Activated B cell treated with CpG ODN at 0.5 μM for 24 hours (primary cell): ENCODE data around the gene MBD3L5. TPM values are rescaled to one million over a fixed set of nuclear protein-coding genes. Genes with fewer than 3 reads are reported as not detected.
"Not testable (repeated sequence)": the region's sequence is repeated elsewhere in the genome, so short reads cannot be mapped to it uniquely, and the experiment has no call there.

Experiments used
- ATAC-seq: fragments of 200-7000 bp; cut with Tn5 transposase; one replicate; pipeline ENCODE4 v1.10.0; 2021; ENCODE audit warnings: low read depth, mild to moderate bottlenecking, moderate library complexity
- CTCF ChIA-PET: fragments of 350-600 bp; sonication (Branson Sonifier 250); formaldehyde crosslinking; loops from one replicate; lab custom pipeline; 2021; ENCODE audit warnings: antibody characterized with exemption; lab: Charles Lee
- POLR2A ChIA-PET: fragments of 350-600 bp; sonication (Branson Sonifier 250); formaldehyde crosslinking; loops from one replicate; lab custom pipeline; 2021; ENCODE audit warnings: antibody characterized with exemption; lab: Charles Lee
- DNase-seq: peaks from one replicate; pipeline ENCODE4 v3.0.0; 2022
- H3K27ac Mint-ChIP-seq: one replicate; pipeline ENCODE4 v1.8.0; 2020; ENCODE audit warnings: mixed read lengths
- H3K27me3 Mint-ChIP-seq: one replicate; pipeline ENCODE4 v1.8.0; 2021; ENCODE audit warnings: mixed read lengths
- H3K36me3 Mint-ChIP-seq: one replicate; pipeline ENCODE4 v1.8.0; 2021; ENCODE audit warnings: low read depth, mixed read lengths
- H3K4me1 Mint-ChIP-seq: one replicate; pipeline ENCODE4 v1.8.0; 2021; ENCODE audit warnings: mixed read lengths
- H3K4me3 Mint-ChIP-seq: one replicate; pipeline ENCODE4 v1.8.0; 2020; ENCODE audit warnings: mild to moderate bottlenecking, mixed read lengths
- H3K9me3 Mint-ChIP-seq: one replicate; pipeline ENCODE4 v1.8.0; 2020; ENCODE audit warnings: mixed read lengths
- intact Hi-C: fragments of 100-400 bp; cut with micrococcal nuclease; formaldehyde crosslinking; loops from one replicate; pipeline ENCODE4 v1.15.1; 2024
- total RNA-seq: library from RNA; stranded (reverse); gene quantifications from 2 replicates; pipeline ENCODE4 v1.2.3, GENCODE V29; 2022

The MBD3L5 gene
- total RNA-seq, 1 donor from 2014 or later, result not detected

DNA sequence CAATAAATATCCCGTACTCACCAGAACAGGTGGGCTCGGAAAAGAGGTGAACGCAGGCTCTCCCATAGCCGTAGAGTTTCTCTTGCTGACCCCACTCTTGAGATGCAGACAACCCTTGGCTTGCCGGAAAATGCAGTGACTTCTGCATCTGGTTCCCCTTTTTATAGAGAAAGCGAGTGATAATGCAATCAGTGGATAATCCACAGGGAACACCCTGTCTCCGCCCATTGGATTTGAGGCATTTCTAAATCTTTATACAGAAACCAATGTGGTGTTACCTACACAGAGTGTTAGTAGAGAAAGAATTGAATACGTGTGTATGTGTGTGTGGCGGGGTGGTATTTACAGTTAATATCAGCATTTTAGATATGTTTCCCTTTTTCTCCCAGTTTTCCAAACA lies 9.7 kb downstream of the MBD3L5 start, which contains the start of gene MBD3L4:
Gene MBD3L4, minus strand, starts transcription at position 101 of the 400 bp plus-strand sequence. Its CDS starts 35 bp downstream, at position 66.
- H3K4me3 Mint-ChIP-seq, CTCF ChIA-PET, H3K9me3 Mint-ChIP-seq, DNase-seq, H3K4me1 Mint-ChIP-seq, H3K27ac Mint-ChIP-seq, intact Hi-C loops, ATAC-seq, H3K27me3 Mint-ChIP-seq, POLR2A ChIA-PET, H3K36me3 Mint-ChIP-seq: not testable (repeated sequence)

DNA sequence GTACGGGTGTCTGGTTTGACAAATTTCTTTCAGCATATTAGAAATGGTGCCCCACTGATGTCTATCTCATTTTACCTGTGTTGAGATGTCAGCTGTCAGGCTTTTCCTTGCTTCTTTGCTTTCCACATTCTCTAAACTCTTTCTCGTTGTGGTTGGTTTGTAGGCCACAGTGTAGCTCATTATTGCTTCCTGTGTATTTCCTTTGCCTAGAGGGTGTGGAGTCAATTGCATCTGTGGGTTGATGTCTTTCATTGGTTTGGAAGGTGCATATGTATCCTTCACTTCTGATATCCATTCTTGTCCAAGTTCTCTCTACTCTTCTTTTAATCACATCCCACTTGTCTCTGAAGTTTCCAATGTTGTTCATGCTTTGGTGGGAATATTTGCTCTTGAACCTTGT lies 11.2 kb downstream of the MBD3L5 start:
- H3K36me3 Mint-ChIP-seq, H3K27me3 Mint-ChIP-seq, H3K4me1 Mint-ChIP-seq, intact Hi-C loops, DNase-seq, CTCF ChIA-PET, POLR2A ChIA-PET, H3K4me3 Mint-ChIP-seq, ATAC-seq, H3K9me3 Mint-ChIP-seq, H3K27ac Mint-ChIP-seq: not testable (repeated sequence)

DNA sequence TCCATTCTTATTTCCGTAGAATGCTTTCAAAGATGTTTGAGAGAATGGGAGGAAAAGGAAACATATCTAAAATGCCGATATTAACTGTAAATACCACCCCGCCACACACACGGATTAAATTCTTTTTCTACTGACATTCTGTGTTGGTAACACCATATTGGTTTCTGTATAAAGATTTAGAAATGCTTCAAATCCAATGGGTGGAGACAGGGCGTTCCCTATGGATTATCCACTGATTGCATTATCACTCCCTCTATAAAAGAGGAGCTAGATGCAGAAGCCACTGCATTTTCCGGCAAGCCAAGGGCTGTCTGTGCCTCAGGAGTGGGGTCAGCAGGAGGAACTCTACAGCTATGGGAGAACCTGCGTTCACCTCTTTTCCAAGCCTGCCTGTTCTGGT lies 18.6 kb downstream of the MBD3L5 start, which contains the start of gene MBD3L2:
Gene MBD3L2, plus strand, starts transcription at position 301 of the 400 bp plus-strand sequence. Its CDS starts 53 bp downstream, at position 354.
- H3K9me3 Mint-ChIP-seq, POLR2A ChIA-PET, DNase-seq, H3K27me3 Mint-ChIP-seq, H3K4me3 Mint-ChIP-seq, H3K36me3 Mint-ChIP-seq, H3K27ac Mint-ChIP-seq, intact Hi-C loops, H3K4me1 Mint-ChIP-seq, CTCF ChIA-PET, ATAC-seq: not testable (repeated sequence)

DNA sequence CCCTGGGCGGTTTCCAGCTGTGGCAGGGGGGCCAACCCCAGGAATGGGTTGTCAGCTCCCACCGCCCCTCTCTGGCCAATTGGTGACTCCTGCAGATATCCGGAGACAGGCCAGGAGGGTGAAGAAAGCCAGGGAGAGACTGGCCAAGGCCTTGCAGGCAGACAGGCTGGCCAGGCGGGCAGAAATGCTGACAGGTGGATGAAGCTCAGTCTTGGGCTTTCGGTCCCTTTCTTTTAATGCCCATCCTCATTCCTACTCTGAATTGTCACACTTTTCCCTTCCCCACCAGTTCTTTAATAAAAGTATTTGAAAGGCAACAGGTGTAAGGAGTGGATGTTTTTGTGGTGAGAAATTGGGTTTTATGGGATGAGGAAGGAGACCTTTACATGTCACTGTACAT lies 21.0 kb downstream of the MBD3L5 start:
- H3K4me3 Mint-ChIP-seq, CTCF ChIA-PET, intact Hi-C loops, ATAC-seq, DNase-seq, H3K4me1 Mint-ChIP-seq, H3K27me3 Mint-ChIP-seq, H3K36me3 Mint-ChIP-seq, H3K27ac Mint-ChIP-seq, POLR2A ChIA-PET, H3K9me3 Mint-ChIP-seq: not testable (repeated sequence)

GRCh38 chr19:7052896-7053295 lies 22.5 kb downstream of the MBD3L5 start:
- DNase-seq, ATAC-seq, H3K27ac Mint-ChIP-seq, intact Hi-C loops, POLR2A ChIA-PET, H3K4me3 Mint-ChIP-seq, H3K9me3 Mint-ChIP-seq, H3K27me3 Mint-ChIP-seq, CTCF ChIA-PET, H3K36me3 Mint-ChIP-seq, H3K4me1 Mint-ChIP-seq: not testable (repeated sequence)

DNA sequence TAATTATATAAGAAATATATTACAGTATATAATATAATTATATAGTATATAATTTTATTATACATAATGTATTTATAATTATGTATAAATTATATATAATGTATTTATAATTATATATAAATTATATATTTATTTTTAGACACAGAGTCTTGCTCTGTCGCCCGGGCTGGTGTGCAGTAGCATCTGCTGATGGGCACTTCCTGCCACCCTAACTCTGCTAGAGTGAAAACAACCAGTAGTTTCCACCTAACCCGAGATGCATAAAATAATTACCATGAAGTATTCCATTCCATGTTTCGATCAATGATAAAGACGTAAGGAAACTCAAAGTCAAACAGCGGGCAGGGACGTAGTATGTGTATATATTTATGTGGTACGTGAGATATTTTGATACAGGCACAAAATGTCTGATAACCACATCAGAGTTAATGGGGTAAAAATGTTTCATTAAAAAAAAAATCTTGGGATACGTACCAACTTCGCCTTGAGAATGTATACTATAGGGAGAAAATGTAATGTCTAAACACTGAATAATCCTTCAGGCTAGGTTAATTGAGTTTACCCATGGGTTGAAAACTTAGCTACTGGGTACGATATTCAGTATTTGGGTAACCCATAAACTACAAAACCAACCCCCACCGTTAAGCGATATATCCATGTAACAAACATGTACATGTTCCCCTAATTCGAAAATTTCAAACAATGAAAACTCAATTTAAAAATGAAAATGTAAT lies 24.4 kb downstream of the MBD3L5 start:
- H3K4me3 Mint-ChIP-seq, POLR2A ChIA-PET, CTCF ChIA-PET, H3K27ac Mint-ChIP-seq, H3K27me3 Mint-ChIP-seq, H3K9me3 Mint-ChIP-seq, intact Hi-C loops, H3K4me1 Mint-ChIP-seq, DNase-seq, ATAC-seq, H3K36me3 Mint-ChIP-seq: not testable (repeated sequence)

DNA sequence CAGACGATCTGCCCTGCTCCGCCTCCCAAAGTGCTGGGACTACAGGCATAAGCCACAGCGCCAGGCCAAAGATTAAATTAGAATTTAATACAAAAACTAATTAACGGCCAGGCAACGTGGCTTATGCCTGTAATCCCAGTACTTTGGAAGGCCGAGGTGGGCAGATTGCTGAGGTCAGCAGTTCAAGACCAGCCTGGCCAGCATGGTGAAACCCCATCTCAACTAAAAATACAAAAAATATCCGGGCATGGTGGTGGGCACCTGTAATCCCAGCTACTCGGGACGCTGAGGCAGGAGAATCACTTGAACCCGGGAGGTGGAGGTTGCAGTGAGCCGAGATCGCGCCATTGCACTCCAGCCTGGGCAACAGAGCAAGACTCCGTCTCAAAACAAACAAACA lies 25.3 kb downstream of the MBD3L5 start:
- H3K9me3 Mint-ChIP-seq, POLR2A ChIA-PET, intact Hi-C loops, H3K27me3 Mint-ChIP-seq, CTCF ChIA-PET, ATAC-seq, H3K27ac Mint-ChIP-seq, DNase-seq, H3K4me1 Mint-ChIP-seq, H3K36me3 Mint-ChIP-seq, H3K4me3 Mint-ChIP-seq: not testable (repeated sequence)

DNA sequence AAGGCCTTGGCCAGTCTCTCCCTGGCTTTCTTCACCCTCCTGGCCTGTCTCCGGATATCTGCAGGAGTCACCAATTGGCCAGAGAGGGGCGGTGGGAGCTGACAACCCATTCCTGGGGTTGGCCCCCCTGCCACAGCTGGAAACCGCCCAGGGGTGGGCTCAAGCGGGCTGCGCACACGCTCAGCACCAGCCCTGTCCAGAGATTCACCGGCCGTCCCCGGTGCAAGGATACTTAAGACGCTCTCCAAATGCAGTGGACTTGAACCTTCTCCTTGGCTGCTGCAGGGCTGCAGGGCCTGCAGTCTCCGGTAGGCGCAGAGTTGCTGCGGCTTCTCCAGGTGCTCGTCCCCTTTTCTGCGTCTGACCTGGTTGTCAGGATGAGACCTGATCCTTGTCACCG lies 26.0 kb downstream of the MBD3L5 start:
- intact Hi-C loops, H3K9me3 Mint-ChIP-seq, H3K27me3 Mint-ChIP-seq, H3K27ac Mint-ChIP-seq, H3K4me3 Mint-ChIP-seq, CTCF ChIA-PET, H3K36me3 Mint-ChIP-seq, DNase-seq, ATAC-seq, POLR2A ChIA-PET, H3K4me1 Mint-ChIP-seq: not testable (repeated sequence)

GRCh38 chr19:7058576-7058975 lies 28.2 kb downstream of the MBD3L5 start, which contains the start of gene MBD3L3:
TSS of gene MBD3L3 (minus strand) at chr19:7058676. CDS start at chr19:7058605, 71 bp downstream.
- CTCF ChIA-PET, H3K36me3 Mint-ChIP-seq, H3K27me3 Mint-ChIP-seq, ATAC-seq, H3K4me1 Mint-ChIP-seq, H3K4me3 Mint-ChIP-seq, intact Hi-C loops, DNase-seq, H3K27ac Mint-ChIP-seq, POLR2A ChIA-PET, H3K9me3 Mint-ChIP-seq: not testable (repeated sequence)

DNA sequence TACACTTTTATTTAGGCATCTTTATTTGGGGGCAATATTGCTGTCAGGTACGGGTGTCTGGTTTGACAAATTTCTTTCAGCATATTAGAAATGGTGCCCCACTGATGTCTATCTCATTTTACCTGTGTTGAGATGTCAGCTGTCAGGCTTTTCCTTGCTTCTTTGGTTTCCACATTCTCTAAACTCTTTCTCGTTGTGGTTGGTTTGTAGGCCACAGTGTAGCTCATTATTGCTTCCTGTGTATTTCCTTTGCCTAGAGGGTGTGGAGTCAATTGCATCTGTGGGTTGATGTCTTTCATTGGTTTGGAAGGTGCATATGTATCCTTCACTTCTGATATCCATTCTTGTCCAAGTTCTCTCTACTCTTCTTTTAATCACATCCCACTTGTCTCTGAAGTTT lies 29.6 kb downstream of the MBD3L5 start:
- H3K4me1 Mint-ChIP-seq, ATAC-seq, H3K36me3 Mint-ChIP-seq, DNase-seq, H3K27ac Mint-ChIP-seq, H3K27me3 Mint-ChIP-seq, CTCF ChIA-PET, H3K4me3 Mint-ChIP-seq, POLR2A ChIA-PET, H3K9me3 Mint-ChIP-seq, intact Hi-C loops: not testable (repeated sequence)
